HEK293 (cell line): ENCODE data around the gene SIRPB2.

Experiments
- CTCF ChIA-PET: fragments of 350-600 bp; formaldehyde crosslinking; extraction: SDS; loops from one replicate; lab custom pipeline; 2021; ENCODE audit warnings: antibody characterized with exemption; lab: Yijun Ruan, JAX
- POLR2A ChIA-PET: fragments of 300-600 bp; formaldehyde crosslinking; extraction: SDS; loops from one replicate; lab custom pipeline; 2020; ENCODE audit warnings: antibody characterized with exemption, inconsistent platforms; lab: Yijun Ruan, JAX
- H3K27ac ChIP-seq: fragments of 200-500 bp; sonication (Bioruptor generic); 2 replicates; pipeline ENCODE4 v1.5.1; 2014; ENCODE audit warnings: low read depth, low read length, control low read depth, inconsistent platforms; ENCODE audit errors: extremely low read depth
- H3K36me3 ChIP-seq, 2 experiments: fragments of 200-500 bp in 1 of 2; sonication (Bioruptor generic) in 1 of 2; 1 replicate in 1 of 2; 2 replicates in 1 of 2; pipeline ENCODE4 v1.5.1; 2014 to 2017; ENCODE audit warnings: inconsistent platforms in 2 of 2, low read length in 2 of 2; ENCODE audit not compliant: control insufficient read depth in 2 of 2, insufficient read depth in 1 of 2
- H3K4me1 ChIP-seq: fragments of 200-500 bp; sonication (Bioruptor generic); 2 replicates; pipeline ENCODE4 v1.5.1; 2014; ENCODE audit warnings: mild to moderate bottlenecking, low read length, inconsistent platforms; ENCODE audit not compliant: control insufficient read depth, insufficient read depth
- H3K4me3 ChIP-seq: 2 replicates; pipeline ENCODE4 v1.5.1; 2011; ENCODE audit warnings: low read depth, mild to moderate bottlenecking, control low read depth, low read length, moderate library complexity
- H3K9me3 ChIP-seq: fragments of 200-500 bp; sonication (Bioruptor generic); 2 replicates; pipeline ENCODE4 v1.5.1; 2014; ENCODE audit warnings: low read depth, low read length, inconsistent platforms; ENCODE audit not compliant: control insufficient read depth, insufficient read depth
- CTCF ChIP-seq: fragments of 450-650 bp; formaldehyde crosslinking; IDR thresholded peaks from 2 replicates; pipeline ENCODE4 v1.5.1; 2016; ENCODE audit warnings: missing biosample characterization, missing genetic modification characterization
- GLI4 ChIP-seq: fragments of 450-650 bp; formaldehyde crosslinking; IDR thresholded peaks from 2 replicates; pipeline ENCODE4 v1.5.1; 2016; ENCODE audit warnings: missing biosample characterization, missing genetic modification characterization
- GLIS2 ChIP-seq: fragments of 450-650 bp; formaldehyde crosslinking; IDR thresholded peaks from 2 replicates; pipeline ENCODE4 v1.5.1; 2016; ENCODE audit warnings: missing biosample characterization, missing genetic modification characterization
- IKZF3 ChIP-seq: fragments of 450-650 bp; IDR thresholded peaks from 2 replicates; pipeline ENCODE4 v1.5.0; 2018; ENCODE audit warnings: missing biosample characterization, mild to moderate bottlenecking, missing genetic modification characterization, moderate library complexity
- OSR2 ChIP-seq: fragments of 450-650 bp; formaldehyde crosslinking; IDR thresholded peaks from 2 replicates; pipeline ENCODE4 v1.5.1; 2016; ENCODE audit warnings: missing biosample characterization, missing genetic modification characterization
- SALL2 ChIP-seq: fragments of 450-650 bp; formaldehyde crosslinking; IDR thresholded peaks from 2 replicates; pipeline ENCODE4 v1.5.0; 2017; ENCODE audit warnings: missing biosample characterization, mild to moderate bottlenecking, missing genetic modification characterization, borderline replicate concordance
- SP7 ChIP-seq: fragments of 450-650 bp; formaldehyde crosslinking; IDR thresholded peaks from 2 replicates; pipeline ENCODE4 v1.5.1; 2016; ENCODE audit warnings: missing biosample characterization, missing genetic modification characterization
- ZBTB17 ChIP-seq: fragments of 450-650 bp; formaldehyde crosslinking; IDR thresholded peaks from 2 replicates; pipeline ENCODE4 v1.5.1; 2016; ENCODE audit warnings: missing biosample characterization, missing genetic modification characterization
- ZBTB20 ChIP-seq: fragments of 450-650 bp; formaldehyde crosslinking; IDR thresholded peaks from 2 replicates; pipeline ENCODE4 v1.5.1; 2016; ENCODE audit warnings: missing biosample characterization, missing genetic modification characterization
- ZBTB8A ChIP-seq: fragments of 450-650 bp; formaldehyde crosslinking; IDR thresholded peaks from 2 replicates; pipeline ENCODE4 v1.5.1; 2016; ENCODE audit warnings: missing biosample characterization, missing genetic modification characterization
- ZFHX2 ChIP-seq: fragments of 450-650 bp; formaldehyde crosslinking; conservative IDR thresholded peaks from 2 replicates; pipeline ENCODE4 v1.5.1; 2016; ENCODE audit warnings: missing biosample characterization, missing genetic modification characterization
- ZNF175 ChIP-seq: fragments of 450-650 bp; formaldehyde crosslinking; IDR thresholded peaks from 2 replicates; pipeline ENCODE4 v1.5.1; 2016; ENCODE audit warnings: missing biosample characterization, missing genetic modification characterization
- ZNF211 ChIP-seq: fragments of 450-650 bp; formaldehyde crosslinking; IDR thresholded peaks from 2 replicates; pipeline ENCODE4 v1.5.1; 2016; ENCODE audit warnings: low read depth, missing biosample characterization, missing genetic modification characterization
- ZNF214 ChIP-seq: fragments of 450-650 bp; formaldehyde crosslinking; IDR thresholded peaks from 2 replicates; pipeline ENCODE4 v1.5.1; 2017; ENCODE audit warnings: missing biosample characterization, mild to moderate bottlenecking, missing genetic modification characterization, borderline replicate concordance
- ZNF223 ChIP-seq: fragments of 450-650 bp; formaldehyde crosslinking; IDR thresholded peaks from 2 replicates; pipeline ENCODE4 v1.5.1; 2016; ENCODE audit warnings: missing biosample characterization, missing genetic modification characterization
- ZNF404 ChIP-seq: fragments of 450-650 bp; formaldehyde crosslinking; IDR thresholded peaks from 2 replicates; pipeline ENCODE4 v1.5.1; 2017; ENCODE audit warnings: missing biosample characterization, missing genetic modification characterization
- ZNF449 ChIP-seq: fragments of 450-650 bp; formaldehyde crosslinking; IDR thresholded peaks from 2 replicates; pipeline ENCODE4 v1.5.1; 2017; ENCODE audit warnings: missing biosample characterization, mild to moderate bottlenecking, missing genetic modification characterization, moderate library complexity
- ZNF510 ChIP-seq: fragments of 450-650 bp; formaldehyde crosslinking; IDR thresholded peaks from 2 replicates; pipeline ENCODE4 v1.5.1; 2018; ENCODE audit warnings: mild to moderate bottlenecking, missing genetic modification characterization, missing biosample characterization; ENCODE audit not compliant: insufficient replicate concordance
- ZNF513 ChIP-seq: fragments of 450-650 bp; IDR thresholded peaks from 2 replicates; pipeline ENCODE4 v1.5.1; 2018; ENCODE audit warnings: missing biosample characterization, missing genetic modification characterization
- ZNF530 ChIP-seq: fragments of 450-650 bp; formaldehyde crosslinking; IDR thresholded peaks from 2 replicates; pipeline ENCODE4 v1.5.1; 2016; ENCODE audit warnings: low read depth, missing biosample characterization, missing genetic modification characterization
- ZNF704 ChIP-seq: fragments of 450-650 bp; formaldehyde crosslinking; IDR thresholded peaks from 2 replicates; pipeline ENCODE4 v1.5.1; 2016; ENCODE audit warnings: missing biosample characterization, missing genetic modification characterization
- ZNF76 ChIP-seq: fragments of 450-650 bp; formaldehyde crosslinking; IDR thresholded peaks from 2 replicates; pipeline ENCODE4; 2016; ENCODE audit warnings: low read depth, missing biosample characterization, missing genetic modification characterization, borderline replicate concordance
- ZNF768 ChIP-seq: fragments of 450-650 bp; formaldehyde crosslinking; IDR thresholded peaks from 2 replicates; pipeline ENCODE4 v1.5.1; 2018; ENCODE audit warnings: missing biosample characterization, mild to moderate bottlenecking, missing genetic modification characterization
- ZNF791 ChIP-seq: fragments of 450-650 bp; formaldehyde crosslinking; IDR thresholded peaks from 2 replicates; pipeline ENCODE4 v1.5.1; 2016; ENCODE audit warnings: missing biosample characterization, missing genetic modification characterization

SIRPB2 gene

GRCh38 chr20:1491281-1491840, at the start of gene SIRPB2:
TSS of gene SIRPB2 (minus strand) at chr20:1491420. CDS start at chr20:1491359, 61 bp downstream.
- TF ChIP-seq ZBTB17 (no peak), ZNF510 (tag by site-specific recombination) (no peak), SP7 (no peak), GLI4 (tag by site-specific recombination) (no peak), ZNF175 (tag by site-specific recombination) (no peak), ZNF704 (tag by site-specific recombination) (no peak), ZNF404 (tag by site-specific recombination) (no peak), ZNF76 (tag by site-specific recombination) (no peak), OSR2 (tag by site-specific recombination) (no peak), ZNF530 (tag by site-specific recombination) (no peak), ZFHX2 (tag by site-specific recombination) (no peak), ZNF449 (tag by site-specific recombination) (no peak)
- no peaks in the 10 kb centered on the region for H3K36me3 ChIP-seq
- H3K27ac ChIP-seq = no peak within 1 kb of the TSS
- peaks cover 3% of the 10 kb centered on the region; the same call in 1 of the 2 replicates for H3K4me1 ChIP-seq
- no peak within 1 kb of the TSS for H3K4me3 ChIP-seq
- CTCF ChIA-PET = interaction anchor here (0.6 to 2.0 kb wide), 2 partner anchors 12 to 309 kb away, joined by 5 to 11 read pairs; no protein-coding TSS in a partner anchor
- no peaks in the 10 kb centered on the region for H3K9me3 ChIP-seq
- POLR2A ChIA-PET = no interaction called here

- CTCF ChIA-PET = interaction anchor here (1.4 kb wide), 1 partner anchor 36 kb away, joined by 7 read pairs; no protein-coding TSS in a partner anchor
- Histone ChIP-seq H3K4me1 (no peaks in the 10 kb centered on the region), H3K36me3 (no peaks in the 10 kb centered on the region), H3K4me3 (no peak overlapping the region), H3K27ac (no peak overlapping the region), H3K9me3 (no peaks in the 10 kb centered on the region)
- POLR2A ChIA-PET = no interaction called here
- no peak for TF ChIP-seq SALL2 (tag by site-specific recombination)
- TF ChIP-seq CTCF = no peak
- TF ChIP-seq ZNF768 (tag by site-specific recombination) = no peak
- no peak for TF ChIP-seq ZBTB20 (tag by site-specific recombination)
- TF ChIP-seq ZBTB8A = no peak
- TF ChIP-seq ZNF223 (tag by site-specific recombination) = no peak
- no peak for TF ChIP-seq IKZF3
- no peak for TF ChIP-seq ZNF404 (tag by site-specific recombination)
- TF ChIP-seq ZNF211 (tag by site-specific recombination) = no peak
- no peak for TF ChIP-seq GLIS2 (tag by site-specific recombination)
- no peak for TF ChIP-seq ZNF513 (tag by site-specific recombination)
- no peak for TF ChIP-seq ZNF214 (tag by site-specific recombination)
- TF ChIP-seq ZNF791 (tag by site-specific recombination) = no peak
- TF ChIP-seq ZNF510 (tag by site-specific recombination) = no peak
These were observed 48.7 kb upstream of the SIRPB2 start for GRCh38 chr20:1539816-1540419.
